Measurements from ENCODE around the gene PRMT5.
"Not testable (repeated sequence)": the region's sequence is repeated elsewhere in the genome, so short reads cannot be mapped to it uniquely, and the experiment has no call there.

Gene PRMT5

GRCh38 chr14:22929104-22929960 lies at the start of gene PRMT5:
Gene PRMT5 (minus strand): TSS chr14:22929376. CDS start chr14:22929361, 15 bp downstream.
- peak; percentile 100 for DNase-seq

- DNase-seq, result peak; percentile 31
Measured at GRCh38 chr14:22978487-22978837, 49.3 kb upstream of the PRMT5 start.

- peak; percentile 97 for DNase-seq
Measured at GRCh38 chr14:22977684-22978486, 48.7 kb upstream of the PRMT5 start.

GRCh38 chr14:22977434-22977683 lies 48.2 kb upstream of the PRMT5 start:
- DNase-seq, result no peak

- DNase-seq, result peak; percentile 80
Measured at GRCh38 chr14:22976620-22977433, 47.7 kb upstream of the PRMT5 start.

GRCh38 chr14:22974530-22975313 lies 45.5 kb upstream of the PRMT5 start:
- DNase-seq, result peak; percentile 90

DNA sequence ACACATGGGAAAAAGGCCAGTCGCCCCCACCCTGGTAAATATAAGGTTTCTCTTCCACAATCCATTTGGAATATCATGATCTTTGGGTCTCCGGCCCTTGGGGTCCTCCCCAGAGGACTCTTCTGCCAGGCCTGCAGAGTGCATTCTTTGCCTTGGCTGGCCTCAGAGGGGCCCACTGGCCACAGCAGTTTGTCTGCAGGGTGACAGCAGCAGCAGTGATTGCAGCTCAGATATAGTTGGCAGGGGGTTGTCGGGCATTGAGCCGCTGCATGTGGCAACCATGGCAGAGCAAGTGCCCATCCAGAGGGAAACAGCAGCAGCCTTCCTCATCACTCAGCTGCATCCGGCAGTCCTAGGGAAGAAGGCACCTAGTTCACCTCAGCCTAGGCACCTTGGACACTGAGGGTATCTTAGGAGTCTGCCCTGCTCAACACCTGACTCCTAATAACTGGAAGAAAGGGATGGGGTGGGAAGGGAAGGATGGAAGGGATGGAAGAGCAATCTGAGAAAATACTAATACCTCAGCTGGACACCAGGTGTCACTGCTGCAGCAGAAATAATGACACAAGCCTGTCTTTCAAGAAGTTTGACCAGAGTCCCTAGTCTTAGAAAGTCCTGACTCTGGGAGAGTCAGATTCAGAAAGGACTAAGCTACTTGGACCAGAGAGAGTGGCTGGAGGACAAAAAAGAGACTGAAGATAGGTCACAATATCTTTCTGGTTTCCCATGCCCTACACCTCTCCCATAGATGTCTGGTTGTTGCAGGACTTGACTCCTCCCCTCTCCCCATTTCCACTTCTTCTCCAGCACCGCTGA lies 44.2 kb upstream of the PRMT5 start:
- DNase-seq, result peak; percentile 79

- no peak for DNase-seq
Measured at GRCh38 chr14:22972313-22972930, 43.2 kb upstream of the PRMT5 start.

DNA sequence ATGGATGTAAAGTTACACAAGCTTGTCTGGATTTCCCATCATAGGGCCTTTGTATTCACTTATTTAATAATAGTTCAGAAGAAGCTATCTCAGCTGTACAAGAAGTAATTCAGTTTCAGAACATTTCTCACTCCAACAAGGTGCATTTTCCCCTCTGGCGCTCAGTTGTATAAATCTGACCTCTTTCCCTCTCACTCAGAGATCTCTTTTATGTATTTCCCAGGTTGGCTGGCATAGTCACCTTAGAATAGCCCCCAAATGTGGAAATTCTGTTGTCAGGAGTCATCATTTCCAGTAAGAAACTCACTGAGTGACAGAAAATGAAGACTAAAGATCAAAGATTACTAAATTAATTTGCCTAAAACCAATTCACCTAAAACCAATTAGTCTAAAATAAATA lies 42.0 kb upstream of the PRMT5 start:
- no peak for DNase-seq

GRCh38 chr14:22966783-22967269 lies 37.6 kb upstream of the PRMT5 start:
- no peak for DNase-seq

DNA sequence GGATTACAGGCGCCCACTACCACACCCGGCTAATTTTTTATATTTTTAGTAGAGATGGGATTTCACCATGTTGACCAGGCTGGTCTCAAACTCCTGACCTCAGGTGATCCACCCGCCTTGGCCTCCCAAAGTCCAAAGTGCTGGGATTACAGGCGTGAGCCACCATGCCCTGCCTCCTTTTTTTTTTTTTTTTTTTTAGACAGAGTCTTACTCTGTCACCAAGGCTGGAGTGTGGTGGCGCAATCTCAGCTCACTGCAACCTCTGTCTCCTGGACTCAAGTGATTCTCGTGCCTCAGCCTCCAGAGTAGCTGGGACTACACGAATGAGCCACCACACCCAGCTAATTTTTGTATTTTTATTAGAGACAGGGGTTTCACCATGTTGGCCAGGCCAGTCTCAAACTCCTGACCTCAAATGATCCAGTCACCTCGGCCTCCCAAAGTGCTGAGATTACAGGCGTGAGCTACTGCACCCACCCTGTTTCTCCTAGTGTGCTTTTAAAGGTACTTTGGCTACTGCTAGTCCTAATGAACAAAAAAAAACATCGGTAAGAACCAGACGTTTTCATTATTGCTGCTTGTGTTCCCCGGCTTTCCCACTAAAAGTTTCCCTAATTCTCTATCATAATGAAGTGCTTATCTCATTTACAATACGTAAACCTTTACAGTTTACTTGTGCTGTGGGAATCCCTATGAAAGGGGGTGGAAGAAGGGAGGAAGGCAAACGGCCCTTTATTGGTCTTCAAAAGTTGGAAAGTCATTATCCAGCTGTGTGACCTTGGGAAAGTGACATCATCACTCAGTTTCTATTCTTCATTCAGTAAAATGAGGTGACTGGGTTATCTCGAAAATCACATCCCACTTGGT lies 37.0 kb upstream of the PRMT5 start:
- DNase-seq, result not testable (repeated sequence)

GRCh38 chr14:22962061-22962676 lies 33.0 kb upstream of the PRMT5 start:
- DNase-seq, result no peak

DNA sequence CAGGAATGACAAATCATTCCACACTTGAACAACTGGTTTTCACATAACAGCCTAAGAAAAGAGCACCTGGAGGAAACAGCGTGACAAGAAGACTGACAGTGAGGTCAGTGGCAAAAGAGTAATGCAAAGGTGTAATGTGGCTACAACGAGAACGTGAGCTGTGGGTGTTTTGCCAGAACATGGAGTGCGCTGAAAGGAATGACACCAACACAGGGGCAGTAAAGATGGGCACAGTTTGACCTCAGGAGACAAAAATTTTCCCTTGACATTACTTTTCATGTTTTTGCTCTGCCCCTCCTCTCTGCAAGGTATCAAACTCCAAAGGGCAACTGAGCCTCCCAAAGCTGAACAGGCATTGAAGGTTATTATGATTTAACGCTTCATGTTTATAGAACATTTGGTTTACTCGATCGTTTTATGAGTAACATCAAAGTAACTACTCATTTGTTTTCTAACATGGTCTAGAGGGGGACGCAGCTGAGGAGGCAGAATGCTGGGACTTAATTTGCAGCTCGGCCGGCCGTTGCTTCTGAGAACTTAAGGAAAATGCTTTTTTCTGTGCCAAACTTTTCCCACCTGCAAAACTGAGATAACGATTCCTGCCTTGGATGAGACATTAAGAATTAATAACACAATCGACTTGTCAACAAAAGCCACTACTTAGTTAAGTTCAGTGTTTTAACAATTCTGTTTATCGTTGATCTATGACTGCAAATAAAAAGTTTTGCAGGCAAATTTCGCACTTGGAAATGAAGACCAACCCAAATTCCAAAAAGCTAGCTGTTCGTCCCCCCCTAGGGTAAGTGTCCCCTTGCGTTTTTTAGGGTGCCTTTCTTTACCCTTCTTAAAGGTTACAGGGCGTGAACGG lies 26.8 kb upstream of the PRMT5 start:
- peak; percentile 29 for DNase-seq

GRCh38 chr14:22952418-22952817 lies 23.2 kb upstream of the PRMT5 start:
- no peak for DNase-seq

DNA sequence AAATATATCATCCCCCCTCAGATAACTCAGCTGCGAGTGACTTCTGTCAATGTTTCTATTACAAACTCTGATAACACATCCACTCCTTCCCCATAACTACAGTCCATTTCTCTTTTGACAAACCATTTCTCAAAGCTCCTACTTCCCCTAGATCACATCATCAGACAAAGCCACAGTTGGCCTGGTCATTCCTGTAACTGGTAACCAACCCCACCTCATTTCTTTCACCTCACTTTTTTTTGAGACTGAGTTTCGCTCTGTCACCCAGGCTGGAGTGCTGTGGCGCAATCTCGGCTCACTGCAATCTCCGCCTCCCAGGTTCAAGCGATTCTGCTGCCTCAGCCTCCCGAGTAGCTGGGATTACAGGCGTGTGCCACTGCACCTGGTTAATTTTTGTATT lies 22.6 kb upstream of the PRMT5 start:
- not testable (repeated sequence) for DNase-seq

- no peak for DNase-seq
Measured at GRCh38 chr14:22945642-22946041, 16.5 kb upstream of the PRMT5 start.

GRCh38 chr14:22939684-22940083 lies 10.5 kb upstream of the PRMT5 start:
- peak; percentile 67 for DNase-seq

- DNase-seq, result no peak
Measured at GRCh38 chr14:22935156-22935555, 6.0 kb upstream of the PRMT5 start.

GRCh38 chr14:22932146-22932545 lies 3.0 kb upstream of the PRMT5 start:
- DNase-seq, result no peak
